Measurements from ENCODE around the gene DIPK1B. TPM values are rescaled to one million over a fixed set of nuclear protein-coding genes. Genes with fewer than 3 reads are reported as not detected.
A peak's percentile ranks its signal among the peaks of the same experiment; 100 is the strongest.
"Not testable (repeated sequence)": the region's sequence is repeated elsewhere in the genome, so short reads cannot be mapped to it uniquely, and the experiment has no call there.

DIPK1B gene
- polyA plus RNA-seq, 3 donors = 0.10 TPM; not detected in 2

- Histone ChIP-seq H3K79me2 (ENCODE audit: insufficient read depth, low read length) (no peaks in the 10 kb centered on the region), H2AFZ (ENCODE audit: insufficient read depth, low read depth, low read length, poor library complexity, severe bottlenecking) (no peak overlapping the region), H3K4me3 (replicated peaks in 1 of 3; ENCODE audit: low read depth in 2 of 3, low read length in 3 of 3) (no peak overlapping the region), H3K9ac (ENCODE audit: insufficient read depth, low read length, poor library complexity, severe bottlenecking) (no peak overlapping the region), H3K4me2 (replicated peaks; ENCODE audit: extremely low read depth, low read length, poor library complexity, severe bottlenecking) (no peak overlapping the region), H3K27ac (ENCODE audit: low read depth in 1 of 2, low read length in 2 of 2) (no peak overlapping the region), H3K27me3 (ENCODE audit: control insufficient read depth in 2 of 2, insufficient read depth in 2 of 2, low read length in 2 of 2) (peaks cover 12 to 38% of the 10 kb centered on the region in 2 donors), H3K9me3 (replicated peaks in 1 of 2; ENCODE audit: control insufficient read depth in 1 of 2, insufficient read depth in 1 of 2, low read length in 2 of 2) (peaks cover 0 to 3% of the 10 kb centered on the region in 2 donors), H4K20me1 (ENCODE audit: insufficient read depth, low read length) (no peaks in the 10 kb centered on the region), H3K4me1 (ENCODE audit: control insufficient read depth in 1 of 2, insufficient read depth in 2 of 2, low read length in 2 of 2) (peaks cover 24 to 36% of the 10 kb centered on the region in 2 donors), H3K36me3 (replicated peaks in 1 of 2; ENCODE audit: control insufficient read depth in 1 of 2, insufficient read depth in 2 of 2, low read length in 2 of 2) (no peaks in the 10 kb centered on the region)
- H3K27me3 Mint-ChIP-seq (ENCODE audit: low read depth in 3 of 3) = peaks cover 34 to 54% (median 41%) of the 10 kb centered on the region in 3 donors
- intact Hi-C loops (cut with micrococcal nuclease) = loop anchor here in 1 of 2 donors (10.0 kb wide), 1 partner anchor 755 kb away; no protein-coding TSS in a partner anchor
- H3K4me3 Mint-ChIP-seq = no peak overlapping the region
- TF ChIP-seq CTCF (IDR thresholded peaks at IDR 0.05) = no peak
- WGBS (ENCODE audit: insufficient coverage) = 93% methylated on average over 24 of the region's 24 CpGs
- H3K36me3 Mint-ChIP-seq = peaks cover 0 to 5% of the 10 kb centered on the region in 2 donors
- H3K27ac Mint-ChIP-seq = no peak overlapping the region
- DNase-seq = no peak
- peaks cover 25% of the 10 kb centered on the region for H3K4me1 Mint-ChIP-seq
- H3K9me3 Mint-ChIP-seq = peaks cover 0 to 12% (median 2%) of the 10 kb centered on the region in 7 donors
These were observed 2.8 kb upstream of the DIPK1B start for GRCh38 chr9:136709454-136710109.

GRCh38 chr9:136710543-136710942 is 1.8 kb upstream of the DIPK1B start:
- no peaks in the 10 kb centered on the region for H3K79me2 ChIP-seq (ENCODE audit: insufficient read depth, low read length)
- Mint-ChIP-seq H3K4me1 (peaks cover 21% of the 10 kb centered on the region), H3K4me3 (peak overlapping the region in 1 of 2 donors; percentile 78), H3K27me3 (ENCODE audit: low read depth in 3 of 3) (peaks cover 37 to 60% (median 46%) of the 10 kb centered on the region in 3 donors), H3K27ac (no peak overlapping the region), H3K36me3 (peaks cover 0 to 2% of the 10 kb centered on the region in 2 donors), H3K9me3 (peaks cover 0 to 12% (median 2%) of the 10 kb centered on the region in 7 donors)
- peaks cover 21 to 34% of the 10 kb centered on the region in 2 donors for H3K4me1 ChIP-seq (ENCODE audit: control insufficient read depth in 1 of 2, insufficient read depth in 2 of 2, low read length in 2 of 2)
- H3K27me3 ChIP-seq (ENCODE audit: control insufficient read depth in 2 of 2, insufficient read depth in 2 of 2, low read length in 2 of 2) = peaks cover 12 to 45% of the 10 kb centered on the region in 2 donors
- no peak overlapping the region for H2AFZ ChIP-seq (ENCODE audit: insufficient read depth, low read depth, low read length, poor library complexity, severe bottlenecking)
- H3K4me2 ChIP-seq (replicated peaks; ENCODE audit: extremely low read depth, low read length, poor library complexity, severe bottlenecking) = no peak overlapping the region
- H3K9me3 ChIP-seq (replicated peaks in 1 of 2; ENCODE audit: control insufficient read depth in 1 of 2, insufficient read depth in 1 of 2, low read length in 2 of 2) = peaks cover 0 to 3% of the 10 kb centered on the region in 2 donors
- 96% methylated on average over 4 of the region's 7 CpGs for WGBS (ENCODE audit: insufficient coverage)
- no peak overlapping the region for H3K9ac ChIP-seq (ENCODE audit: insufficient read depth, low read length, poor library complexity, severe bottlenecking)
- no peaks in the 10 kb centered on the region for H4K20me1 ChIP-seq (ENCODE audit: insufficient read depth, low read length)
- H3K4me3 ChIP-seq (replicated peaks in 1 of 3; ENCODE audit: low read depth in 2 of 3, low read length in 3 of 3) = no peak overlapping the region
- DNase-seq = no peak
- TF ChIP-seq CTCF (IDR thresholded peaks at IDR 0.05) = no peak
- intact Hi-C loops (cut with micrococcal nuclease) = no loop called here
- no peaks in the 10 kb centered on the region for H3K36me3 ChIP-seq (replicated peaks in 1 of 2; ENCODE audit: control insufficient read depth in 1 of 2, insufficient read depth in 2 of 2, low read length in 2 of 2)
- H3K27ac ChIP-seq (ENCODE audit: low read depth in 1 of 2, low read length in 2 of 2) = no peak overlapping the region

GRCh38 chr9:136711219-136711648 is 1.1 kb upstream of the DIPK1B start:
- H4K20me1 ChIP-seq (ENCODE audit: insufficient read depth, low read length); H3K27ac ChIP-seq (ENCODE audit: low read depth in 1 of 2, low read length in 2 of 2); H3K4me3 ChIP-seq (replicated peaks in 1 of 3; ENCODE audit: low read depth in 2 of 3, low read length in 3 of 3); H2AFZ ChIP-seq (ENCODE audit: insufficient read depth, low read depth, low read length, poor library complexity, severe bottlenecking); H3K27ac Mint-ChIP-seq; H3K79me2 ChIP-seq (ENCODE audit: insufficient read depth, low read length); H3K9ac ChIP-seq (ENCODE audit: insufficient read depth, low read length, poor library complexity, severe bottlenecking); H3K36me3 Mint-ChIP-seq; intact Hi-C loops (cut with micrococcal nuclease); H3K36me3 ChIP-seq (replicated peaks in 1 of 2; ENCODE audit: control insufficient read depth in 1 of 2, insufficient read depth in 2 of 2, low read length in 2 of 2); H3K9me3 ChIP-seq (replicated peaks in 1 of 2; ENCODE audit: control insufficient read depth in 1 of 2, insufficient read depth in 1 of 2, low read length in 2 of 2); DNase-seq: not testable (repeated sequence)
- H3K27me3 ChIP-seq (ENCODE audit: control insufficient read depth in 2 of 2, insufficient read depth in 2 of 2, low read length in 2 of 2) = peaks cover 12 to 42% of the 10 kb centered on the region in 2 donors
- Mint-ChIP-seq H3K9me3 (peaks cover 0 to 11% (median 2%) of the 10 kb centered on the region in 7 donors), H3K4me3 (peak overlapping the region in 1 of 2 donors; percentile 78), H3K4me1 (peaks cover 15% of the 10 kb centered on the region), H3K27me3 (ENCODE audit: low read depth in 3 of 3) (peaks cover 44 to 67% (median 50%) of the 10 kb centered on the region in 3 donors)
- peaks cover 17 to 29% of the 10 kb centered on the region in 2 donors for H3K4me1 ChIP-seq (ENCODE audit: control insufficient read depth in 1 of 2, insufficient read depth in 2 of 2, low read length in 2 of 2)
- no CpG with 5 or more reads among the region's 4 CpGs for WGBS (ENCODE audit: insufficient coverage)
- H3K4me2 ChIP-seq (replicated peaks; ENCODE audit: extremely low read depth, low read length, poor library complexity, severe bottlenecking) = peak overlapping the region; percentile 65

All from CD14-positive monocyte (primary cell).